ENCODE data around the gene KCTD18. TPM values are rescaled to one million over a fixed set of nuclear protein-coding genes. Genes with fewer than 3 reads are reported as not detected.
A peak's percentile ranks its signal among the peaks of the same experiment; 100 is the strongest.

The KCTD18 gene
- total RNA-seq, result 18.5 and 18.9 TPM in 2 replicates

DNA sequence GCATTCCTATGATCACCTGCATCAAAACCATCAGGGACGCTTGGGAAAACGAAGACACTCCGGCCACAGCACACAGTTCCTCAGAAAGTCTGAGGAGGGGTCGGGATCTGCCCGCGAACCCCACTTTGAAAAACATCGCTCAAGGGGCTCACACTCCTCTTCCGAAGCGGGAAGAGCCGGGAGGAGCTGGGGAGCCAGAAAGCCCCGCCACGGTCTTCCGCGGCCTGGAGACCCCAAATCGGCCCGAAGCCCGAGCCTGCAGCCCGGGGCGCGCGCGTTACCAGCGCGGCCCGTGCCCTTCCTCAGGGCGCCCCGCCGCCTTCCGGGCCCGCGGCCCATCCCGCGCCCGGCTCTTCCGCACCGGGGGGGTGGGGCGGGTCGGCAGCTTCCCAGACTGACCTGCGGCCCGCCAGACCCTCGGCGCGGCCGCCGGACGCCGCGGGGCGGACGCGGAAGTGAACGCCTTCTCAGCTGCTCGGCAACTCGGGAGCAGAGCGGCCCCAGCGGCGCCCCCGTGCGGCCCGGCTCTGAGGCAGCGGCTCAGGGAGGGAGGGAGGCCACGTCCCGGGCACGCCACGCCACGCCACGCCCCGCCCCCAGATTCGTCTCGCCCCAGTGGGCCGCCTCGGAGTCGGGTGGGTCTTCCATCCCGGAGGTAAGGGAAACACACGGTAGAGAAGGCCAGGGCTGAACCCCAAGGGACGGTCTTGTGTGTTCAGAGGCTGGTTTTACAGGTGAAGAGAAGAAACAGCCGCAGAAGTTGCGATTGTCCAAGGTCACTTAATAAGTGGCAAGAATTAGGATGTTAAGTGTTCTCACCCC lies at the start of gene KCTD18:
TSS of gene KCTD18 (minus strand) at position 457 of the 822 bp plus-strand sequence. CDS start 3,052 bp downstream, outside the sequence.
- TF ChIP-seq CTCF (IDR thresholded peaks at IDR 0.05), result peak; percentile 62
- peak; percentile 93 for DNase-seq
- Mint-ChIP-seq H3K9me3 (no peaks in the 10 kb centered on the region), H3K27me3 (peaks cover 2% of the 10 kb centered on the region), H3K4me1 (peaks cover 27% of the 10 kb centered on the region), H3K36me3 (ENCODE audit: low read depth) (peaks cover 14% of the 10 kb centered on the region), H3K27ac (peak within 1 kb of the TSS; percentile 88), H3K4me3 (peak within 1 kb of the TSS; percentile 90)
- intact Hi-C loops (cut with micrococcal nuclease), result loop anchor here (1.0 to 5.0 kb wide), 5 partner anchors 16 to 658 kb away; partner anchors contain the start of genes BZW1, C2orf69, FTCDNL1 and SGO2
- POLR2A ChIA-PET, result interaction anchor here (1.1 to 2.5 kb wide), 6 partner anchors 12 to 555 kb away, joined by 4 to 21 read pairs (median 6); partner anchors contain the start of genes BZW1, CLK1, MAIP1 and SGO2
- CTCF ChIA-PET, result interaction anchor here (0.6 to 2.9 kb wide), 5 partner anchors 12 to 61 kb away, joined by 3 to 14 read pairs (median 4); partner anchors contain the start of gene SGO2
- peak; percentile 99 for ATAC-seq (ENCODE audit: low read depth)

DNA sequence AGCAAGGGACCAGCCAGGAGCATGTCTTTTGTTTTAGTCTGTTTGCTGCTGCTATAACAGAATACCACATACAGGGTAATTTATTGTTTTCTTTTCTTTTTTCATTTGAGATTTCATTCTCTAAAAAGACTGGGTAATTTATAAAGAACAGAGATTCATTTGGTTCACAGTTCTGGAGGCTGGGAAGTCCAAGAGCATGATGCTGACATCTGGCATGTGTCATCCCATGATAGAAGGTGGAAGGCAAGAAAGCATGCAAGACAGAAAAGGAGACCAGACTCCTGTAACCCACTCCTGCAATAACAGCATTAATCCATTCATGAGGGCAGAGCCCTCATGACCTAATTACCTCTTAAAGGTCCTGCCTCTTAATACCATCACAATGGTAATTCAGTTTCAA lies 30.9 kb upstream of the KCTD18 start:
- DNase-seq (no peak), ATAC-seq (ENCODE audit: low read depth) (no peak)
- Mint-ChIP-seq H3K9me3 (no peaks in the 10 kb centered on the region), H3K4me1 (no peaks in the 10 kb centered on the region), H3K4me3 (no peak overlapping the region), H3K27ac (no peak overlapping the region), H3K36me3 (ENCODE audit: low read depth) (peaks cover 20% of the 10 kb centered on the region), H3K27me3 (no peaks in the 10 kb centered on the region)
- ChIA-PET POLR2A (no interaction called here), CTCF (no interaction called here)
- intact Hi-C loops (cut with micrococcal nuclease), result no loop called here
- TF ChIP-seq CTCF (IDR thresholded peaks at IDR 0.05), result no peak

- Mint-ChIP-seq H3K27ac (no peak overlapping the region), H3K36me3 (ENCODE audit: low read depth) (peaks cover 20% of the 10 kb centered on the region), H3K4me3 (no peak overlapping the region), H3K9me3 (no peaks in the 10 kb centered on the region), H3K27me3 (no peaks in the 10 kb centered on the region), H3K4me1 (no peaks in the 10 kb centered on the region)
- no peak for DNase-seq
- ChIA-PET POLR2A (no interaction called here), CTCF (no interaction called here)
- no peak for TF ChIP-seq CTCF (IDR thresholded peaks at IDR 0.05)
- ATAC-seq (ENCODE audit: low read depth), result no peak
- intact Hi-C loops (cut with micrococcal nuclease), result no loop called here
Measured at GRCh38 chr2:200538139-200538538, 28.3 kb upstream of the KCTD18 start.

DNA sequence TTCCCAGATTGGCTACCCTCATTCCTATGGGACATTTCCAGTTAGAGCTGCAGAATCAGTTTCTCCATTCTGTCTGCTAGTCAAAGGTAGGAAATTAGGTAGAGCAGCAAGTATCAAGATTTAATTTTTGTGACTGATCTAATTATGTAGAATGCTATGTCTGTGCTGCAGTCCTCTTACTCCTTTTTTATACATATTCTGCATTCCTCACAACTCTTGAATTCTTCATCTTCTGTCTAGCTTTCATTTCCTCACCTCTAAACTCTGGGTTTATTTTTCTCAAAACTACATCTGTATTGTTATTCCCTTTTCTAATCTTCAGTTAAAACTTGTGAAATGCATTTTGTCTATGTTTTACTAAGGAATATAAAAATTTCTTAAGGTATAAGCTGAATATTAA lies 24.7 kb upstream of the KCTD18 start:
- ChIA-PET POLR2A (no interaction called here), CTCF (no interaction called here)
- Mint-ChIP-seq H3K27ac (no peak overlapping the region), H3K36me3 (ENCODE audit: low read depth) (peaks cover 6% of the 10 kb centered on the region), H3K4me3 (no peak overlapping the region), H3K9me3 (no peaks in the 10 kb centered on the region), H3K27me3 (no peaks in the 10 kb centered on the region), H3K4me1 (no peaks in the 10 kb centered on the region)
- ATAC-seq (ENCODE audit: low read depth), result no peak
- DNase-seq, result no peak
- intact Hi-C loops (cut with micrococcal nuclease), result no loop called here
- TF ChIP-seq CTCF (IDR thresholded peaks at IDR 0.05), result no peak

GRCh38 chr2:200533754-200534153 lies 23.9 kb upstream of the KCTD18 start:
- no peaks in the 10 kb centered on the region for H3K27me3 Mint-ChIP-seq
- H3K4me1 Mint-ChIP-seq, result no peaks in the 10 kb centered on the region
- CTCF ChIA-PET, result no interaction called here
- no peak for ATAC-seq (ENCODE audit: low read depth)
- POLR2A ChIA-PET, result no interaction called here
- peaks cover 3% of the 10 kb centered on the region for H3K36me3 Mint-ChIP-seq (ENCODE audit: low read depth)
- no peak for DNase-seq
- no peak overlapping the region for H3K4me3 Mint-ChIP-seq
- no peak for TF ChIP-seq CTCF (IDR thresholded peaks at IDR 0.05)
- H3K27ac Mint-ChIP-seq, result no peak overlapping the region
- intact Hi-C loops (cut with micrococcal nuclease), result no loop called here
- no peaks in the 10 kb centered on the region for H3K9me3 Mint-ChIP-seq

Measured in activated B cell treated with CpG ODN at 0.5 μM for 24 hours (primary cell).